H1 (cell line): Measurements from ENCODE around the gene STXBP2. TPM values are rescaled to one million over a fixed set of nuclear protein-coding genes. Genes with fewer than 3 reads are reported as not detected.

Source experiments
- CTBP2 ChIP-seq: IDR thresholded peaks from 2 replicates; pipeline ENCODE4 v1.7.0; 2011; ENCODE audit warnings: borderline replicate concordance, mild to moderate bottlenecking, moderate library complexity, mixed read lengths, low read length; ENCODE audit not compliant: insufficient read depth, insufficient read length
- polyA plus RNA-seq, 7 experiments: library from polyadenylated mRNA; depleted of rRNA in 3 of 7; stranded (reverse) in 5 of 7; unstranded in 2 of 7; fragments of >200 nt in 5 of 7; fragments of 200-250 nt in 2 of 7; gene quantifications; 1 replicate in 5 of 7; 2 replicates in 1 of 7; 4 replicates in 1 of 7; pipeline versions ENCODE4 v1.2.1 to v1.2.3, GENCODE V29; 2011 to 2013; ENCODE audit warnings: missing spikeins in 2 of 7, mixed read lengths in 2 of 7
- total RNA-seq: library from RNA; stranded (reverse); fragmentation: NEBNext Ultra II Directional; extraction: Animal tissue kit (Norgen Biotek cat#: 25700); gene quantifications from 2 replicates; pipeline ENCODE4 v1.2.1, GENCODE V29; 2021

The STXBP2 gene
- total and polyA plus RNA-seq, 2 of the 8 experiments (the other 6 are each of a cell fraction or from before 2014, with no cell fraction given) = 52.9 to 53.8 TPM

DNA sequence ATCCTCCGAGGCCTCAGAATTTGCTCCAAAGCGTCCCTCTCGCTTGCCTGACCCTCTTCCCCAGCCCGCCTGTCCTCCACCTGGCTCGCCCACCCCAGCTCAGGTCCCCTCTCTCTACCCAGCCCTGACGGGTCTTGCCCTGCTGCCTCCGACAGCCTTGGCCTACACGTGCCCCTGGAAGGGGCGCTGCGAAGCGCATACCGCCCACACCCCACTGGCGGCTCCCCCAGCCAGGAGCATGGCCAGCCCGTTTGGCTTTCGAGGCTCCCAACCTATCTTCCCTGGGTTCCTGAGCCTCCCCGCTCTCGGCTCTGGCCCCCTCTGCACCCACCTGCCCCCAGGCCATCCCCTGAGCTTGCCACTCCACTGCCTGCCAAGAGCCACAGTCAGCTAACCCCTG lies 12.1 kb upstream of the STXBP2 start (continued):
- no peak for TF ChIP-seq CTBP2
- TF ChIP-seq, all 59 proteins: peak for 0
